Stimulated activated CD8-positive, alpha-beta memory T cell treated with anti-CD3 and anti-CD28 coated beads, Interleukin-15, amount 100 ng/mL, for 4 hours (primary cell): ENCODE results near the gene AMDHD2.
A peak's percentile ranks its signal among the peaks of the same experiment; 100 is the strongest.
"Not testable (repeated sequence)": the region's sequence is repeated elsewhere in the genome, so short reads cannot be mapped to it uniquely, and the experiment has no call there.

Source experiments
- DNase-seq, 2 donors: peaks; one replicate each; pipeline ENCODE4 v3.0.0-alpha.2; 2020; ENCODE audit warnings: low read depth in 2 of 2

The AMDHD2 gene

DNA sequence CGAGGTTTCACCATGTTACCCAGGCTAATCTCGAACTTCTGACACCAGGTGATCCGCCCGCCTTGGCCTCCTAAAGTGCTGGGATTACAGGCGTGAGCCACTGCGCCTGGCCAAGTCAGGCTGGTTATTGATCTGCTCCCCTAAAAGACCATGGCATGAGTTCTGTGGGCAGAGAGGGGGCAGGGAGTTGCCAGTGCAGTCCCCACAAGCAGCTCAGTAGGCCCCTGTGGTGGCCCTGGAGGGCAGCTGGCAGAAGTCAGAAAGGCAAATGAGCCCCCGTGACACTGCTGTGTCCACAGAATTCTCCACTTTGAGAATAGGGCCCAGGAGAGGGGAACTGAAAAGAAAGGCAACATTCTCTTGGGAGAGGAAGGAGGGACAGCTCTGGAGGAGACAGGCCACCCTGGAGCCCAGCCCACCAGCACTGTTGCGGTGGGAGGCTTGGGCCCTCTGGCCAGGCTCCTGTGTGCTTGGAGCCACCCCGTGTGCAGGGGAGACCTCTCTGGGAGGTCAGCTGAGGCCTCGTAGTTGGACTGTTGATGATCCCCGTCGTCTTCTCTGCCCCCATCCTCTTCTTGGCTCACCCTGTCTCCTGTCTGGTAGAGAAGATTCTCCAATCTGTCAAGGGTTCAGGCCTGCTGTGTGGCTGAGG is 2.1 kb upstream of the AMDHD2 start:
- no peak for DNase-seq

DNA sequence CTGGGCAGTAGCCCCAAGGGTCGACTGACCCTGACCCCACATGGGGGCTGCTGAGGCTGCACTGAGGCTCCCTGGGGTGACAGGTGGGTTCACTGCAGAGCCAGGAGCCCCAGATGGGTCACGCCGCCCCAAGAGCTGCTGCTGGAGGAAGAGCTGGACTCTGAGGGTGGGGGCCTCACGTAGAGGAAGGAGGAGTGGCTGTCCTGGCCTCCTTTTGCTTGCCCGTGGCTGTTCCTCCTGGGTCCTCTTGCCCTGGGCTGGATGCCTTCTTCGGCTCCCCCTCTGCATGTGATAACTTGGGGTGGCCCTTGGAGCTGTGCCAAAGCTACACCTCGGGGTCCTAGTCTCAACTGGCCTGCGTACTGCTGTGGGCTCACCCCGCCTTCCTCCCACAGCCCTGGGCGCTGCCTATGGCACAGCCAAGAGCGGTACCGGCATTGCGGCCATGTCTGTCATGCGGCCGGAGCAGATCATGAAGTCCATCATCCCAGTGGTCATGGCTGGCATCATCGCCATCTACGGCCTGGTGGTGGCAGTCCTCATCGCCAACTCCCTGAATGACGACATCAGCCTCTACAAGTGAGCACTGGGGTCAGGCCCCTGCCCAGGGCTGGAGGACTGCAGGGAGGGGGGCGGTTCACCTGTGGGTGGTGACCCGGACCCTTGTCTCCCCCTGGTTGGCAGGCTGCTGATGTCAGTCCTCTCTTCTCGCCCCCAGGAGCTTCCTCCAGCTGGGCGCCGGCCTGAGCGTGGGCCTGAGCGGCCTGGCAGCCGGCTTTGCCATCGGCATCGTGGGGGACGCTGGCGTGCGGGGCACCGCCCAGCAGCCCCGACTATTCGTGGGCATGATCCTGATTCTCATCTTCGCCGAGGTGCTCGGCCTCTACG is 1.1 kb upstream of the AMDHD2 start:
- no peak for DNase-seq

DNA sequence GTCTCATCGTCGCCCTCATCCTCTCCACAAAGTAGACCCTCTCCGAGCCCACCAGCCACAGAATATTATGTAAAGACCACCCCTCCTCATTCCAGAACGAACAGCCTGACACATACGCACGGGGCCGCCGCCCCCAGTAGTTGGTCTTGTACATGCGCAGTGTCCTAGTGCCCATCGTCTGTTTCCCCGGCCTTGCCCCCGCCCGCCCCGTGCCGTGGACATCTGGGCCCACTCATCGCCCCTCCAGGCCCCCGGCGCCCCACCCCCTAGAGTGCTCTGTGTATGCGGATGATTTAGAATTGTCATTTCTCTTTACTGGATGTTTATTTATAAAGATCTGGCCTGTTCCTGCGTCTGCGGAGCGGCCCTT is 475 bp upstream of the AMDHD2 start:
- DNase-seq: no peak

DNA sequence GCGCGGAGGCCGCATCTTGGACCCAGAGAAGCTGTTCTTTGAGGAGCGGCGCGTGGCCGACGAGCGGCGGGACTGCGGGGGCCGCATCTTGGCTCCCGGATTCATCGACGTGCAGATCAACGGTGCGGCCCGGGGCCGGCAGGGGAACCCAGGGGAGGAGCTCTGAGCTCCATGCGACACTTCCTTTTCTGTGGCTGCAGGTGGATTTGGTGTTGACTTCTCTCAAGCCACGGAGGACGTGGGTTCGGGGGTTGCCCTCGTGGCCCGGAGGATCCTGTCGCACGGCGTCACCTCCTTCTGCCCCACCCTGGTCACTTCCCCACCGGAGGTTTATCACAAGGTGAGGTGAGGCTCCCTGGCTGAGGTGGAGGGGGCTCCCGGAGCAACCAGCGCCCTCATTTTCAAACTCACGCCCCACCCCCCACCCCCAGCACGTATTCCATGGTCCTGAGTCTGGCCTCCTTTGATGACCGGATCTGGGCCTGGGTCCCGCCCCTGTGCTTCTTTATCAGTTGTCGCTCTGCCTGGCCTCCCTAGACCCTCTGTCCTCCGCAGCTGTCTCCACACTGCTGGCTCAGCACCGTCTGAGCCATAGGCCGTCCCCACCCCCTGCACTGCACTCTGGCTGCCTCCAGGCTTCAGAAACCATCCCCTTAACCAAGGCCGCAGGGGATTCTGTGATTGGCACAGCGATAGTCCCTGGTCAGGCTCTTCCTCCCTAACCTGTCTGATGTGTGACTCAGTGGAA is 787 bp downstream of the AMDHD2 start:
- no peak for DNase-seq

DNA sequence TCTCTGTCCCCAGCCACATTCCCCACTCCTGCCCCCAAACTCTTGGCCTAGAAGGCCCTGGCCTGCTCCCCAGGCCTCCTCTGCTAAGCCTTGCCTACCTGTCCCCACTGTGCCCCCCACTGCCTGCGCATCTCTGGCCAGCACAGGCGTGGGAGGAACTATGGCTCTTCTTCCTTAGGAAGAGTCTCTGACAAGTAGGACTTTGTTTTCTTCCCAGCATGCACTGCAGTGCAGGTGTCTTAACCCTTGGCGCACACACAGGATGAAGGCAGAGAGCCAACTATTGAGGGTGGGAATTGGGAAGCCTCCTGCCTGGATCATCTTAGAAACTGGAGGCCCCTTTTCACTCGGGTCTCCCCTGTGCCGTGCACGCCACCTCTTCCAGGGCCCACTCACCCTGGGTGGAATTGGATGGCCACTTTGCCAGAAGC is 3.6 kb downstream of the AMDHD2 start:
- DNase-seq: no peak

DNA sequence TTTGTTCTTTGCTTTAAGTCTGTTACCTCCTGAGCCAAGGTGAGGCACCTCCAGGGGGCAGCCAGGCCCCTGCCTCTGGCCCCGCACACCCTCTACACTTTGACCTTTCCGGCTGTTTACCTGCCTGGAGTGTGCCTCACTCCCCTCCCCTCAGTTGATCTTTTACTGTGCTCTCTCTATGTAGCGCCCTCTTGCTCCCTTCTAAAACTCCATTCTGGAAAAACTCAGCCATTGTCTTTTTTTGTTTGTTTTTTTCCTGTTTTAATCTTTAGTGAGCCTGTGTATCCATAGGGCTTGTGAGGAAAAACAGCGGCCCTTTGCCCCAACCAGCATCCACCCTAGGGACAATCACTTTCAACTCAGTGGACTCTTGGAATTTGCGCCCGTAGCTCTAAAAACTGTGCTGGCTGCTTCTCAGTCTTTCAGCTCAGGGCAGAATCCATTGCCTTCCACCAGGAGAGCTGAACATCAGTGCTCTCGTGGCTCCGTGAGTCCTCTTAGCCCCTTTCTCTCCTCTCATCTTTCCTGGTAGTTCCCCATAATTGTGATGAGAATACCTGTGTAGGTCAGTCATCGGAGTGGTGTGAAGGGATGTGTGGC is 4.3 kb downstream of the AMDHD2 start:
- DNase-seq: no peak

DNA sequence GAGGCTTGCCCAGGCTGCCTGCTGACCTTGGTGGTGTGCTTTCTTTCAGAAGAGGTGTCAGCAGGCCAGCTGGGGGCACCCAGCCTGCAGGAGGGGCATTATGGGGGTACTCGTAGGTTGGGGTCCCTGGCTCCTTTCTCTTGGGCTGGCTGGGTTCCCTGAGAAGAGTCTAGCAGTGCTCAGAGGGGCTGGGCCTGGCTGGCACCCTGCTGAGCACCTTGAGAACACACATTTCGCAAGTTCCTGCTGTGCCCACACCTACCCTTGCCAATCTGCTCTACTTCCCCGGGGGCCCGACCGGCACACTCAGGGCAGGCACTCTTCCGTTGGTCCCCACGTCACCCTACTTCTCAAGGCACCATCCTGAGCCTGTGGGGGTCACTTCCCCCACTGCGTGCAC is 6.0 kb downstream of the AMDHD2 start:
- DNase-seq: no peak

DNA sequence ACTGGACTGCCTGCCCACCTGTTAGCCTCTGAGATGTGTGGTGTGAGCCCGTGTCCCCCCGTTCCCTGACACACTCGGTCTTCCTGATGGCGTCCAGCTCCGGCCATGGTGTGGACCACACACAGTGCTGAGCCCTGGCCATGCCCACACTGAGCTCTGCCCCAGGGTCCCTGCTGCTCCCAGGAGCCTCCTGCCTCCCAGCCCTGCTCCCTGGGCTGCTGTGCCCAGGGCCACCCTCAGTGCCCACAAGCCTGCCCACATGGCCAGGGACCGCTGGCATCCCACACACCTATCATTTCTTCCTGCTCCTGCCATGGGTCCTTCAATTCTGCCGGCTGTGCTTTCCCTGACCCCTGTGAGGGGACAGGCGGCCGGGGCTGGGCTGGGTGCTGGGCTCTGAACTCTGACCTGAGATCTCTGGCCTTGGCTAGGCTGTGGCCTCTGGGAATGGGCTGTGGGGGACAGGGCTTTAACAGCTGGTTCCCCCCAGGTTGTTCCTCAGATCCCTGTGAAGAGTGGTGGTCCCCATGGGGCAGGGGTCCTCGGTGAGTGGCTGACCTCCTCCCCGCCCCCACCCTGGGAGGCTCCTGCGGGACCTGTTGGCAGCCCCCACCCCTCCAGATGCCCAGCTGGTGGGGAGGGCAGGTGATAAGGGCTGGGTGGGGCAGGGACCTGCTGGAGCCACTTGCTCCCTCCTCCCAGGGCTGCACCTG is 7.1 kb downstream of the AMDHD2 start:
- DNase-seq: no peak

DNA sequence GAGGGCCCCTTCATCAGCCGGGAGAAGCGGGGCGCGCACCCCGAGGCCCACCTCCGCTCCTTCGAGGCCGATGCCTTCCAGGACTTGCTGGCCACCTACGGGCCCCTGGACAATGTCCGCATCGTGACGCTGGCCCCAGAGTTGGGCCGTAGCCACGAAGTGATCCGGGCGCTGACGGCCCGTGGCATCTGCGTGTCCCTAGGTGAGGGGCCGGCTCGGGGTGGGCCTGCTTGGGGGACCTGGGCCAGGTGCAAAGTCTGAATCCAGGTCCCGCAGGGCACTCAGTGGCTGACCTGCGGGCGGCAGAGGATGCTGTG is 7.6 kb downstream of the AMDHD2 start:
- no peak for DNase-seq

DNA sequence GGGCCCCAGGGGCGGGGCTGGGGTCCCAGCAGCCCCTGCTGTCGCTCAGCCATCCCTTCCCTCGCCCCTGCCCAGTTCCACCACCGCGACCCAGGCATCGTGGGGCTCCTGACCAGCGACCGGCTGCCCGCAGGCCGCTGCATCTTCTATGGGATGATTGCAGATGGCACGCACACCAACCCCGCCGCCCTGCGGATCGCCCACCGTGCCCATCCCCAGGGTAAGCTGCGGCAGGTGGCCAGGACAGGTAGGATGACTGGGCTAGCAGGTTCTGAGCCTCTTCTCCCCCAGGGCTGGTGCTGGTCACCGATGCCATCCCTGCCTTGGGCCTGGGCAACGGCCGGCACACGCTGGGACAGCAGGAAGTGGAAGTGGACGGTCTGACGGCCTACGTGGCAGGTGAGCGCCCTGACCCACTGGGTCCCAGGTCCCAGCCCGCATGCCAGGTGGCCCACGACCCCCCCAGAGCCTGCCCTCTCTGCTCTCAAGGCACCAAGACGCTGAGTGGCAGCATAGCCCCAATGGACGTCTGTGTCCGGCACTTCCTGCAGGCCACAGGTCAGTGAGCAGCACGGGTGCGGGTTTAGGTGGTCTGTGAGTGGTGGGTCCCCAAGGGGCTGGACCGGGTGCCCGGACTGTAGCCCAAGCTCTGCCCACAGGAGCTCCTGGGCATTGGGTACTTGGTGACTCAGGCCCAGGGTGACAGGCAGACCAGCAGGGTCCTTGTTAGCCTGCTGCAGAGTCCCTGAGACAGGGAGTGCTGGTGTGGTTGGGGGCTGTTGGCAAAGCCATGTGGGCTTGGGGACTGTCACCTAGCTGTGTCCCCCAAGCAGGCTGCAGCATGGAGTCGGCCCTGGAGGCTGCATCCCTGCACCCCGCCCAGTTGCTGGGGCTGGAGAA is 8.2 kb downstream of the AMDHD2 start:
- no peak for DNase-seq

DNA sequence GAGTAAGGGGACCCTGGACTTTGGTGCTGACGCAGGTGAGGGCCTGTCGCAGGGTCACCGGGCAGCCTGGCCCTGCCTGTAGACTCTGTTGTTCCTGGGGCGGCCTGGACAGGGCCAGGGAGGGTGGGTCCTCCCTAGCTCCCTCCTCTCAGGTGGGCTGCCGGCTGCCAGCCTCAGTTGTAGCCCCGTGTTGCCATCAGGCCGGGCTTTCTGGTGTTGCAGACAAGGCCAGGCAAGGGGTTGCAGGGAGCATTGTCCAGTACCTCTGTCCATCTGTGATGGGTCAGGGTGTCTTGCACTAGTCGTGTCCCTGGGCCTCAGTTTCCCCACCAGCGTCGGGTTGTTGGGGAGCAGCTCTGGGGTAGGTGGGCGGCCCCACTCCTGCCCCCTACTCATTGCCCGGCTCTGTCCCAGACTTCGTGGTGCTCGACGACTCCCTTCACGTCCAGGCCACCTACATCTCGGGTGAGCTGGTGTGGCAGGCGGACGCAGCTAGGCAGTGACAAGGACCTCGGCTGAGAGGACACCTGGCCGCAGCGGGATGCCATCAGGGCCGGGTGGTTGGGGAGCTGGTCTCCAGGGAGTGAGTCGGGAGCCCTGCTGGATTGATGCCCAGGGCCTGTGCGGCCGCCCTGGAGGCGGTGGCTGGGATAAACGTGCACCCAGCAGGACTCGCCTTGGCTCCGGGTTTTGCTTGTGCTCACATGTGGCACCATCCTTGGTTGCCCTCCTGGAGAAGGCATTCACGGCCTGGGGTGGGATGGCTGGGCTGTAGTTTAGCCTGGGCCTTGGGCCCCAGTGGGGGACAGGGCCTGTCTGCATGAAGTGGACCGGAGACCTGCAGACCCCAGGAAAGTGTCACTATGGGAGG is 9.1 kb downstream of the AMDHD2 start:
- no peak for DNase-seq

DNA sequence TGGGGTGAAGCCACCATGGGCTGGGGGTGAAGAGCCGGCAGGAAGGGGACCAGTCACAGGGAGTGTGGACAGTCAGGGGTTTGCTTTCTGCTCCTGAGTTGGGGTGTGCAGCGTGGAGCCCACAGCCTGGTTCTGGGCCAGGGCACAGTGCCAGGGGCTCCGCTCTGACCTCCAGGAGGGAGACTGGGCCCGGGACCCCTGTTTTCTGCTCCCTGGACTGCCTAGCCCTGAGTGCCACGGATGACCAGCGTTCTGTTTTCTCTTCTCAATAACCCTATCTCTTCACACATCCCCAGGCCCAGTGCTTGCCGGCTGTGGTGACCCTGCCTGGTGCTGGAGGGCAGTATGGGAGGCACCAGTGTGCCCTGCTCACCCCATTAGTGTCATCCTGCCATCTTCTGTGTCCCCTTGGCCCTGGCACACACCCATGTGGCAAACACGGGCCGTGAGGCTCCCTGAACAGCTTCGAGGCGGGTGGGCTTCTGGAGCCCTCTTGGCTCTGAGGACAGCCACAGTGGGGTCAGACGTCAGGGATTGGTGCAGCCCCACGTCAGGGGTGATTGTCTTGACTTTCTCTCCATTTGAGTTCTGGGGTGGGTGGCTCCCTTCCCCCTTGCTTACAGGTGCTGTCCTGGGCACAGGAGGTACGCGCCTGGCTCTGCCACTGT is 9.9 kb downstream of the AMDHD2 start:
- no peak for DNase-seq

DNA sequence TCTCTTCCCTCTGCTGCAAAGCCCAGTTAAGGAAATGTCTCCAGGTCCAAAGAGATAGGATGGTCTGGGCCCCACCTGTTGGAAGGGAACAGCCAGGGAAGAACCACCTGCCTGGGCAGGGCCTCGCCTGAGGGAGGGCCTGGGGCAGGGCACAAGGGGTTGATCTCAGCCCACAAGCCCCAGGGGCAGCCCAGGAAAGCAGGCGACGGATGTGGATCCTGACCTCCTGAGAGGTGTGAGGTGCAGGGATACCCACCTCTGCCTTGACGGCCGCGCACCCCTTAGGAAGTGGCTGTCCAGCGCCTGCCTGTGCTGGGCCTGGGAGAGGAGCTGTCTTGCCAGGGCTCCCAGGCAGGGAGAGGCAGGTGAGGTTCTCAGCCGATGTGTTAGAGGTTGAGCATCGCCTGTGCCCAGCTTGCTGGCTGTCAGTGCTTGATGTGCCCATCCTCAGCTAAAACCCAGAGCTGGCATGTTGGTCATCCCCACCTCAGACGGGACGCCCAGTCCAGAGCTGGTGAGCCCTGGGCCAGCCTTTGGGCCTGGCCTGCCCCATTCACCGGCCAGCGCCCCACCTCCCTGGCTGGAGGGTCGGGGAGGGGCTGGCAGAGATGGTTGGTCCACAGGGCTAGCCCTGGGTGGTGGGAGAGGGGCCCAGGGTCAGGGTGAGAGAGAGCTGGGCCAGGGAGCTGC is 10.6 kb downstream of the AMDHD2 start:
- DNase-seq: no peak

DNA sequence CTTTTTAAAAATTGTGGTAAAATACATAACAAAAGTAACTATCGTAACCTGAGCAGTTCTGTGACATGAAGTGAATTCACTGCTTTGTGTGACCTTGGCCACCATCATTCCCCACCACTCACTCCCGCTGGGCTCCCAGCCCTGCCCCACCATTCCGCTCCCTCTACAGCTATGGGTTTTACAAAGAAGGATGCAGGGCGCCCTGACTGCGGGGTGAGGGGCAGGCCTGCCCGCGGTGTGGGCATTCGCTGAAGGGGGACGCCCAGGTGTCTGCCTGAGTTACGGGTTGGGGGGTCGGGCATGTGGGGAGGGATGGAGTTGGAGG is 11.2 kb downstream of the AMDHD2 start, which contains the start of gene CEMP1:
Gene CEMP1, minus strand, starts transcription at position 38 of the 325 bp plus-strand sequence. CDS start 335 bp downstream, outside the sequence.
- no peak for DNase-seq

DNA sequence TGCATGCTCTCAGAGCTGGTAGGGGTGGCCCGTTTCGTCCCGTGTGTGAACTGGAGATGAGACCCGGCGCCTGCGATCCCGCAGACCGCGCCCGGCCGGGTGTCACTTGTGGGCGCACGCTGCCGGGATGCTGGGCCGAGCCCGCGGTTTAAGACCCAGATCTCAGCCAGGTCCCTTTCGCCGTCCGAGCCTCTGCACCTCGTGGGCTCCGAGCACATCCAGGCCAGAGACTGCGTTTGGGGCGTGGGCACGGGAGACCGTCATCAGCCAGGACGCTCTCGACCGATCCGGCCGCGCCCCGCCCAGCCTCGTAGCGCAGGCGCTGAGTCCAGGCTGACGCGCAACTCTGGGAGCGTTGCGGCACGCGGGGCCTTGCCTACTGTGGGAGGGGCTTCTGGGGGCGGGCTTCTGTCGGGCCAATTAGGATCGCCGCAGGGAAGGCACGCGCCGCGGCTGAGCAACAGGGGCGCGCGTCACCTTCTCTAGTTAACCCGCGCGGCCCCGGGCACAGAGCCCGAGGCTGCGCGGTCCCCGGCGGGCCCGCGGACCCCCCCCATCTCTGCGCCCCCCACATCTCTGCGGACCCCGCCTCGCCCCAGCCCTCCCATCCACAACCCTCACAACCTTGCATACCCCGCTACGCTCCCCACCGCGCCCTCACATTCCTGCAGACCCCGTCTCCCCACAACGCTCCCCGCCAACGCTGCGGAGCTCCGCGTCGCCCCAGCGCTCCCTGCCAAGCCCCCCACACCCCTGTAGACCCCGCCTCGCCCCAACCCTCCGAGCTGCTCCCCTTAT is 11.7 kb downstream of the AMDHD2 start:
- peak; percentile 94 to 97 for DNase-seq

DNA sequence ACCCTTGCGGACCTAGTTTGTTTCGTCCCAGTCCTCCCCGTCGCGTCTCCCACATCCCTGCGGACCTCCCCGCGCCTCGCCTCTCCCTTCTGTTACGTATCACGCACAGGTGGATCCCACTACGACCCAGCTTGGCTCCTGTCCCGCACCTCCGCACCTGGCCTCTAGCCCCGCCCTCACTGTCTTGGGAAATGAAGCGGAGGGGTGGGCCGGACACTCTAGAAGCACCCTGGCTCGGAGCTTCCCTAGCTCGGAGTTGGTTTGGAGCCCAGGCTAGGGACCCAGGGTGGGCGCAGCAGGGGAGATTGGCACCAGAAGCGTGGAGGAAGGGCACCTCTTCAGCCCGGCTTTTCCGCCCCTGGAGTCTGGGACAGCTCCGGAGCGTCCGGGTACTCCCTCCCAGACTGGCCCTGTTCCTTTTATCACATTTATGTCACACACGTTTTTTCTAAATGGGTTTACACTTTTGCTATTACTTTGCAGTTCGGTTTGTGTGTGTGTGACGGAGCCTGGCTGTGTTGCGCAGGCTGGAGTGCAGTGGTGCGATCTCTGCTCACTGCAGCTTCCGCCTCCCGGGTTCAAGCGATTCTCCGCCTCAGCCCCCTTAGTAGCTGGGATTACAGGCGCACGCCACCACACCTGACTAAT is 12.4 kb downstream of the AMDHD2 start:
- peak in 1 of 2 donors; percentile 23 for DNase-seq

DNA sequence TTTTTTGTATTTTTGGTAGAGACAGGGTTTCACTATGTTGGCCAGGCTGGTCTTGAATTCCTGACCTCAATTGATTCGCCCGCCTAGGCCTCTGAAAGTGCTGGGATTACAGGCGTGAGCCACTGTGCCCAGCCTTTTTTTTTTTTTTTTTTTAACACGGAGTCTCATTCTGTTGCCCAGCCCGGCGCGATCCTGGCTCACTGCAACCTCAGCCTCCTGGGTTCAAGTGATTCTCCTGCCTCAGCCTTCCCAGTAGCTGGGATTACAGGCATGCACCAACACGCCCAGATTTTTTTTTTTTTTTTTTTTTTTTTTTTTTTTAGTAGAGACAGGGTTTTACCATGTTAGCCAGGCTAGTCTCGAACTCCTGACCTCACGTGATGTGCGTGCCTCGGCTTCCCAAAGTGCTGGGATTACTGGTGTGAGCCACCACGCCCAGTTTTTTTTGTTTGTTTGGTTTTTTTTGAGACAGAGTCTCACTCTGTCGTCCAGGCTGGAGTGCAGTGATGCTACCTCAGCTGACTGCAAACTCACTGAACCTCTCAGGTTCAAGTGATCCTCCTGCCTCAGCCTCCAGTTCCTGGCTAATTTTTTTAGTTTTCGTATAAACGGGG is 13.1 kb downstream of the AMDHD2 start:
- DNase-seq: not testable (repeated sequence)
